ENCODE measurements around the gene ACIN1.

The ACIN1 gene

GRCh38 chr14:23056145-23056955 is 38.6 kb downstream of the ACIN1 start:
- no peak for DNase-seq

- DNase-seq: no peak
Measured at GRCh38 chr14:23055621-23056144, 39.3 kb downstream of the ACIN1 start.

- DNase-seq: no peak
Measured at GRCh38 chr14:23055147-23055550, 39.8 kb downstream of the ACIN1 start.

GRCh38 chr14:23054000-23054811 is 40.7 kb downstream of the ACIN1 start:
- no peak for DNase-seq

GRCh38 chr14:23053426-23053825 is 41.5 kb downstream of the ACIN1 start:
- DNase-seq: no peak

- DNase-seq: no peak
Measured at GRCh38 chr14:23052671-23053070, 42.3 kb downstream of the ACIN1 start.

- no peak for DNase-seq
Measured at GRCh38 chr14:23052182-23052623, 42.7 kb downstream of the ACIN1 start.

- DNase-seq: no peak
Measured at GRCh38 chr14:23051141-23052057, 43.5 kb downstream of the ACIN1 start.

- DNase-seq: no peak
Measured at GRCh38 chr14:23049011-23049410, 45.9 kb downstream of the ACIN1 start.

GRCh38 chr14:23047751-23048693 is 46.9 kb downstream of the ACIN1 start:
- DNase-seq: no peak

- DNase-seq: no peak
Measured at GRCh38 chr14:23047034-23047634, 47.8 kb downstream of the ACIN1 start.

- no peak for DNase-seq
Measured at GRCh38 chr14:23045419-23046357, 49.2 kb downstream of the ACIN1 start.

GRCh38 chr14:23044840-23045239 is 50.1 kb downstream of the ACIN1 start:
- no peak for DNase-seq

GRCh38 chr14:23043754-23044153 is 51.2 kb downstream of the ACIN1 start:
- DNase-seq: no peak

GRCh38 chr14:23043145-23043544 is 51.8 kb downstream of the ACIN1 start:
- no peak for DNase-seq

GRCh38 chr14:23042162-23042965 is 52.6 kb downstream of the ACIN1 start, which contains the start of gene PSMB11:
TSS of gene PSMB11 (plus strand) at chr14:23042212. CDS start at chr14:23042226, 14 bp downstream.
- no peak for DNase-seq

GRCh38 chr14:23041729-23042128 is 53.2 kb downstream of the ACIN1 start:
- no peak for DNase-seq

- DNase-seq: no peak
Measured at GRCh38 chr14:23040100-23040499, 54.8 kb downstream of the ACIN1 start.
